GM18858 (cell line): ENCODE data around the gene ZNF607.
A peak's percentile ranks its signal among the peaks of the same experiment; 100 is the strongest.
"Not testable (repeated sequence)": the region's sequence is repeated elsewhere in the genome, so short reads cannot be mapped to it uniquely, and the experiment has no call there.

Source experiments
- ATAC-seq: cut with Tn5 transposase; IDR thresholded peaks from one replicate; pipeline ENCODE4 v1.9.1; 2021; ENCODE audit not compliant: unreplicated experiment

ZNF607 gene

GRCh38 chr19:37719111-37719926 is at the start of gene ZNF607:
Gene ZNF607, minus strand, starts transcription at chr19:37719761. Its CDS starts 8,143 bp downstream, at chr19:37711618.
- peak; percentile 84 for ATAC-seq

- ATAC-seq: no peak
These were observed 43.9 kb upstream of the ZNF607 start for GRCh38 chr19:37763488-37763887.

- ATAC-seq: not testable (repeated sequence)
These were observed 38.1 kb upstream of the ZNF607 start for GRCh38 chr19:37757683-37758082.

- ATAC-seq: no peak
These were observed 18.8 kb upstream of the ZNF607 start for GRCh38 chr19:37738371-37738770.

- no peak for ATAC-seq
These were observed 5.6 kb upstream of the ZNF607 start for GRCh38 chr19:37725181-37725580.

- ATAC-seq: no peak
These were observed 335 bp upstream of the ZNF607 start for GRCh38 chr19:37719927-37720265.

GRCh38 chr19:37718304-37718703 is 1.3 kb downstream of the ZNF607 start:
- no peak for ATAC-seq

GRCh38 chr19:37716140-37716539 is 3.4 kb downstream of the ZNF607 start:
- no peak for ATAC-seq

GRCh38 chr19:37706052-37706605 is 13.4 kb downstream of the ZNF607 start:
- ATAC-seq: no peak

GRCh38 chr19:37699057-37699456 is 20.5 kb downstream of the ZNF607 start:
- ATAC-seq: no peak

GRCh38 chr19:37698216-37698615 is 21.3 kb downstream of the ZNF607 start:
- ATAC-seq: no peak

- ATAC-seq: no peak
These were observed 24.2 kb downstream of the ZNF607 start for GRCh38 chr19:37695144-37695899.

GRCh38 chr19:37692956-37693620 is 26.5 kb downstream of the ZNF607 start:
- no peak for ATAC-seq

GRCh38 chr19:37691881-37692504 is 27.6 kb downstream of the ZNF607 start:
- ATAC-seq: no peak

GRCh38 chr19:37683520-37683919 is 36.0 kb downstream of the ZNF607 start:
- ATAC-seq: no peak

GRCh38 chr19:37669450-37669914 is 50.1 kb downstream of the ZNF607 start:
- ATAC-seq: no peak

- not testable (repeated sequence) for ATAC-seq
These were observed 62.4 kb downstream of the ZNF607 start for GRCh38 chr19:37657157-37657556.

- ATAC-seq: no peak
These were observed 63.7 kb downstream of the ZNF607 start for GRCh38 chr19:37655689-37656371.

GRCh38 chr19:37655301-37655688 is 64.3 kb downstream of the ZNF607 start, which contains the start of gene ZFP30:
Gene ZFP30, minus strand, starts transcription at chr19:37655465. Its CDS starts 7,643 bp downstream, at chr19:37647822.
- no peak for ATAC-seq

GRCh38 chr19:37654629-37655300 is 64.8 kb downstream of the ZNF607 start:
- ATAC-seq: no peak
